Stimulated activated CD4-positive, alpha-beta T cell treated with anti-CD3 and anti-CD28 coated beads, TNF-alpha, amount 100 ng/mL, for 4 hours (primary cell): ENCODE data around the gene TICAM2.

Experiments used
- DNase-seq, 3 experiments: peaks; one replicate each; pipeline ENCODE4 v3.0.0-alpha.2; 2020; ENCODE audit warnings: low read depth in 3 of 3

Gene TICAM2

DNA sequence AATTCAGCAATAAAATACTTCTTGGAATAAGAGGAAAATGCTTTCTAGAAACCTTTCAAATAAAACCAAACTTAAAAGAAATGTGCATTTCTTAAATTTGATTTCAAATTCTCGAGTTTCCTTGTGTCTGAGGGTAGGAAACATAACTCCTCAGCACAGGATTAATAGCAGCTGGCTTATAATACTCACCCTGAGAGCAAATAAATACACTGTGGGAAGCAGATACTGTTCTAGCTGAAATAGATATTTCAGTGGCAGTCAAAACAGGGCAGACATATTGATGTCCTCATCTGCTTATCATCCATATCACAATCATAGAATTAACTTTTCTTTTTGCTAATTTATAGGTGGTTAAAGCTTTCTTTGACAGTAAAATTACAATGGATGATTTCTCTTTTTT lies 33.6 kb downstream of the TICAM2 start:
- DNase-seq = no peak

DNA sequence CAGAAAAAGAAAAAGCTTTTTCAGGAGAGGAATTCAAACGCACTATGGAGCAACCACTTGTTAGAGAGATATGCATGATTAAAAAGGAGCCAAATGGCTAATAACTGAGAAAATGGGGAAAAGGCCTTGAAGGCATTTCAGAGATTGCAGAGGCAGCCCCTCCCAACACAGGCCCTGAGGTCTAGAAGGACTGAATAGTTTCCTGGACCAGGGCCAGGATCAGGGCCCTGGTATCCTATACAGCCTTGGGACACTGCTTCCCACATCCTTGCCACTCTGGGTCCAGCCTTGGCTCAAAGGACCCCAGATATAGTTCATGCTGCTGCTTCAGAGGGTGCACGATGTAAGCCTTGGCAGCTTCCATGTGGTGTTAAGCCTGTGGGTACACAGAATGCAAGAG lies 37.0 kb downstream of the TICAM2 start:
- no peak for DNase-seq

DNA sequence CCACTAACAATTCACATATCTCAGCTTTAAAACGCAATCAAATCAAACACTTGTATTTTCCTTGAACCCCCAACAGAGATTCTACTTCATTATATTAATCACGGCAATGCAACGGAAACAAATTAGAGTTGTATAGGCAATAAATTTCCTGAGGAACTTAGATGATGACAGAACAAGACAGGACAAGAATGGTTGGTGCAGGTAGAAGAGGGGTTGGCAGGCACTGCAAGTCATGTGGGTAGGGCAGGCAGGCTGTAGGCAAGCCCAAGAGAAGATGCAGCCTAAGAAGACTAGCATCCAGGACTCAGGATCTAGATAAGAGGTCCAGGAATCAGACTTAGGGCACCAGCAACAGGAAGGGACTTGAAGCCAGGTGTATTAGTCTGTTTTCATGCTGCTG lies 41.1 kb downstream of the TICAM2 start:
- DNase-seq = no peak

DNA sequence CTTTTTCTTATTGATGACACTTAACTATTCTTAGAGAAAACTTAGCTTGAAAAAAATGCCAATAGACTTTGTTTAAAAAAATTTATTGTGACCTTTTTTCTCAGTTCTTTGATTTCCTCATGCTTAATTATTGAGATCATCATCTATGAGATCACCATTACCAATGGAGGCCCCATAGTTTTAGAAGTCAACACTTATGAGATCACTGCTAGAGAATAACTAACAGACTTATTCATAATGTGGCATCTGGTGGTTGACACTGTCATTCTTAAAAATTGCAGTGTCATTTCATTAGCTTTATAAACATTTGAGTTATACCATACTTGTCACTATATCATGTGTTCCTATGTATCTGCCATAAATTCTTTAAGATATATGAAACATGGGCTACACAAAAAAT lies 42.8 kb downstream of the TICAM2 start:
- no peak for DNase-seq

DNA sequence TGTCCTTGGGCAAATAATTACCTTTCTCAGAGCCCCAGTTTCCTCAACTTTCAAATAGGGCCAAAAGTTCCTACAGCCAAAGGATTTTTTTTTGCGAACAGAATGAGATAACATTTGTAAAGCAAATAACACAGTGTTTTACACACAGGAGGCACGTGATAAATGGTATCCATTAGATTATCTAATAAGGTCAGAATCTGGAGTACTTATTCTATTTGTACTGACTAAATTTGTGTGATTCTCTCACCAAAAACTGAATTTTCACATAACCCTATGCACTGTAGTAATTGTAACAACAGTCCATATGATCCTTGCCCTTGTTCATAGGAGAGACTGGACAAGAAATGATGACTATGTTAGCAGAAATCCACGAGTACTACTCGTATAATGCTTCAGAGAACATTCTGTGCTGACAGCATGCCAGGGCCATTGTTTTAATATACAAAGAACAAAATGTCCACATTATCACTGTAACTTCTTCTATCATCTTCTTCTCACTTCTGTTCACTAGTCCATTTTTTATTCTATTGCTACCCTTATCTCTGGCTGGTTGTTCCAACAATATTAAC lies 43.8 kb downstream of the TICAM2 start:
- no peak for DNase-seq

DNA sequence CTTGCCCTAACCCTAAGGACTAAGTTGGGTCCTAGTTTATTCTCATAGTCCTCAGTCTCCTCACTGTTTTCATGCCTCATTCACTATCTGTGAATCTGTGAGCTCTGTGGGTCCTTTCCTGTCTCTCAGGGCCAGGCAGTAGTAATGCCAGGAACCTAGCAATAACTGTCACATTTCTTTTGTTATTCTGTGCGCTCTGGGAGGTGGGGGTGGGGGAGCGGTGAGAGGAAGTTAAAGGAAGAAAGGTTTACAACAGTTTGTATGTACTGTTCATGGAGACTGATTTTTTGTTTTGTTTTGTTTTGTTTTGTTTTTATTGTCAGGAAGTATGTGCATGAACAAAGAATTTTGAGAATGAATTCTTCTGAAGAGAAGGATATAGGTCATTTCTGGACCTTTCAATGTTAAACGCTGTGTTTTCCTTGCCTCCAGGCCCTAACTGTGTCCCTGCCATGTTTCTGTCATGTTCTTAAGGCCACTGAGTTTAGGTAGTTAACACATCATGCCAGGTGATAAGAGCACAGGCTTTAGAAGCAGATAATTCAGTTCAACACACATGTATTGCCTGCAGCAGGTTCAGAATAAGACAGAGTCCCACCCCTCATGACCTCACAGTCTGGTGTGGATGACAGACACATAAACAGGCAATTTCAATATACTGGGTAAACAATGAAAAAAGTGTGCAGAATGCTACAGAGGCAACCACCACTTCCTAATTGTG lies 44.5 kb downstream of the TICAM2 start:
- no peak for DNase-seq

DNA sequence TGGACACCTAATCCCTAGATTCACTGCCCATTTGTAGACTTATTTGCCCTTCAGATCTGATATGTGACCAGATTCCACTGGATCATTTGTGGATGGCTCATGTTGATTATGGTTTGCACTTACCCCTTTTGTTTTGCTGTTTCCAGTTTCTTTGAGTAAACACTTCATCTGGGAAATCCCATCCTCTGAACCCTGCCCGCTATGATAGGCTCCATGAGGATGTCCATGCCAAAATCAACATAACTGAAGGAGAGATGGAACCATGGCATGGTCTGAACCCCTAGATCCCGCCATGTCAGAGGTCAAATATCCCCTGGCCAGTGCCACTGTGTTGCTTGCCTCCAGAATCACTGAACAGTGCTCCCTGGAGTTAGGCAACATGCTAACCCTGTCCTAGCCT lies 46.0 kb downstream of the TICAM2 start:
- DNase-seq = no peak

DNA sequence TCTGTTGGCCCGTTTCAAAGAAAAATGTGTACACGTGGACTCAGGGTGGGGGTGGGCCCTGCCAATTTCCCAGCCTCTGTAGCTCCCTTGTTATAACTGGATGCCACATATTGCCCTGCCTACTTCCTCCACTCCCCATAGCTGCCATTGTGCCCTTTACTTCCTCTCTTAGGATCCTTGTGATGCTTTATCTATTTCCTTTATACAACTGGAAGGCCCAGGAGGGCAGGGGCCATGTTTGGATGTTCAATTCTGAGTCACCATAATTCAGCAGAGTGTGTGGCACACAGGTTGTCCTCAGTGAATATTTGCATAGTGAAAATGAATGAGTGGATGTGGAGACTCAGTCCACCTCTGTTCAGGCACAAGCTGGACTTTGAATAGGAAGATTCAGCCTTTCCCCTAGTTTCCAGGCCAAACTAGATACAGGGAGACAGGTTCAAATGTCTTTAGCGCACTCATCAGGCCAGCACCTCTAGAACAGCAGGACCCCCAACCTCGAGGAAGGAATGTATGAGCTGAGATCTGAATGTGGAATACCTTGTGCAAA lies 47.1 kb downstream of the TICAM2 start:
- DNase-seq = no peak

DNA sequence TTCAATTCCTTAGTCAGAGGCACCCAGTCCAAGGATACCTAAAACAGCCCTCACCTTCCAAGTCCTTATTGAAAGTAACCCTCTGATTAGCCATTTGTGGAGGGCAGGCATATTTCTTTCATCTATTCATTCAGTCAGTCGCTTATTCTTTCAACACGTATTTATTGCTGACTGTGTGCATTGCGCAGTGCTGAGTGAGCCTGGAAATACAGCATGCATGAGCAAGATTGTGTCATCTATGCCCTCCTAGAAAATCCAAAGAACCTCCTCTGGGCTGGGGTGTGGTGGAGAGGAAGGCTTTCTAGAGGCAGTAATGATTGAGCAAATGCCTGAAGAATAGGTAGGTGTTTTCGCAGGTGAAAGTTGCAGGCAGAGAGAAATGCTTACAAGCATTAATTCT lies 49.2 kb downstream of the TICAM2 start:
- no peak for DNase-seq

DNA sequence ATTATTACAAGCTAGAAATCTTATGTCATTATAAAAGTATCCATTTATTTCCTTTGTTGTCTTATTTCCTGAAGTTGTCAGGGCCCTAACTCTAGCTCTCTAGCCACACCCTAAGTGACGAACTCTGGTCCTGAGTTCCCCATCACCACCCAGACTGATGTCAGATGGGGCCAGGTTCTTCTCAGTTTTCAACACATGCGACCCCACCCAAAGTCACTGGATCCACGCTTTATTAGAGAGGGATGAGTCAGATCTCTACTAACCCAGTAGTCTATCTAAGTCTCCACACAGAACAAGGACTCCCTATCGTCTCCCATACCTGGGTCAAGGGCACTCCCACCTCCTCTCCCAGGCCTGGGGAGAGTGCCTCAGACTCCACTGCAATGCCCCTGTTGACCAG lies 50.9 kb downstream of the TICAM2 start:
- DNase-seq = no peak

DNA sequence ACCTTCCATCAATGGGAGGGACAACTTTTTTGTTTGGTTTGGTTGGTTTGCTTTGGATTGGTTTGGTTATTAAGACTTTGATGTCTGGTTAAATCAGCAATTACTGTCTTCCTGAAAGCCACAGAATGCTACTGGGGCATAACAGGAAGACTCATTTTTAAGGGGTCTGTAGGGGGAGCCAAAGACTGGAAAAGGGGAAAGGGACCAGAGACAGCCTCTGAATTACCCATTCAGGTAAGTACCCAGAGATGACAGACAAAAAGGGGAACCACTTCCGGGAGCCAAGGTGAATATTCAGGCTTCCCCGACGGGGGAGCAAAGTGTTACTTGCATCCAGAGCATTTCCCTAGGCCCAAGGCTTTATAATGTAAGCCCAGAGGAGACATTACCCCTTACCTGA lies 53.1 kb downstream of the TICAM2 start:
- DNase-seq = no peak

DNA sequence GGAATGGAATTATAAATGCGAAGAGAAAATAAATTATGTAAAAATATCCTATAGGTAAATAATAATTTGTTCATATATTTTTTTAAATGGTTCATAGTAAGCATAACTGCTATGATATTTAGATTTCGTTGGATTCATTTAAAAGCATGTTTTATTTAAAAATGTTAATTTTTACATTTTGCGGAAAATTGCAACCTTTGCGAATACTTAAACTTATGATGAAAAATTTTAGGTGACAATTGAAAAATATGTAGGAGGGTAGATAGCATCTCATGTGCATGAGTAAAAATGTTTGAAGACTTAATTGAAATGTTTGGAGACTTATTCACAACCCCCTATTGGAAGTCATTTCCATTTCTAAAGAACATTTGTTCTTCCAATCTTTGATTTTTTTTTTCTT lies 53.6 kb downstream of the TICAM2 start:
- DNase-seq = no peak

DNA sequence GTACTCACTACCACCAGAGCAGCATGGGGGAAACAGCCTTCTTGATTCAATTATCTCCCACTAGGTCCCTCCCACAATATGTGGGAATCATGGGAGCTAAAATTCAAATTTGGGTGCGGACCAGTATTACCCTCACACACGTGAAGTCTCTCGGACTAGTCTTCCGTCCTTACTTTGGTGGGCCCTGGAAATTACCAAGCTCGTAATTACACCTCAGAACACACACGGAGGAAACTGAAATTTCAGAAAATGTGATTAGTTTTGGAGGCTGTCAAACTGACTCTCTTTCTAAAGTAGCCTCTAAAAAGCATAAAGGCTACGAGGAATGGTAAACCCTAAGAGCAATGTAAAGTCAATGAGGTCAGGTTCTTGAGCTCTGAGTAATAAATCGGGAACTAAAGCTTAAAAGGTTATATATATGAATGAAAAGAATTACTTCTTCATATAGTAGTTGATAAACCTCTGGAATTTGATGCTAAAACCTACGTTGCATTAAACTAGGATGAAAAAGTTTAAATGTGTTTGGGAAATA lies 56.9 kb downstream of the TICAM2 start:
- DNase-seq = no peak

DNA sequence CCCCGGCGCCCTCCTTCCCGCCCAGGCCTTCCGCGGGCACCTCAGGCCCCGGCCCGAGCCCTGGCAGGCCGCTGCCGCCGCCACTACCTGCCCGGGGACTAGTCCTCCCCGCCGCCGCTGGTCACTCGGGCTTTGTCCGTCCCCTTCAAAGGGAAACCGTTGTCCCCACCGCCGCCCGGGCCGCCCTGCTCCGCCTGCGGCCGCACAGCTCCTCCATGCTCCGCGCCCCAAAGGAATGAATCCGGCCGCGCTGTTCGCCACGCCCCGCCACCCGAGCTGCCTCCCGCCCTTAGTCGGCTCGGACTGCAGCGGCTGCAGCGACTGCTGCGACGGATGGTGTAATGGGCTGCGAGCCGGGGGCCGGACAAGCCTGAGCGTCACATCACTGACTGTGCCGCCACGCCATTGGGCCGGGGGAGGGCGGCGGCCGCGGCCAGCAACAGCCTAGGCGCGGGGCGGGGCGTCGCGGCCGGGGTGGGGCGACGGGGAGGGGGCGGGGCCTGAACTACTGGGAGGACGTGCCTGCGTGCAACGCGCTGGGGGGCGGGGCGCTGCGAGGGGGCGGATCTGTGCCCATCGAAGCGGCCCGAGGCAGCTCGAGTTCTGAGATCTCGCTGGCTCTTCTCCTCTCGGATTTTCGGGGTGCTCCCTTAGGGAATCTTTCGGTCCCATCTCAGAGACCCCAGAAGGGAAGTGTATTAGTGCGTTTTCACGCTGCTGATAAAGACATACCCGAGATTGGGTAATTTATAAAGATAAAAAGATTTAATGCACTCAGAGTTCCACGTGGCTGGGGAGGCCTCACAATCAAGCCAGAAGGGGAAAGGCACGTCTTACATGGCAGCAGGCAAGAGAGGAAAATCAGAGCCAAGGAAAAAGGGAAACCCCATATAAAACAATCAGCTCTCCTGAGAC lies 57.6 kb downstream of the TICAM2 start, which contains the start of gene FEM1C:
Gene FEM1C (minus strand): TSS at position 340 of the 915 bp plus-strand sequence. CDS start 1,282 bp downstream, outside the sequence.
- peak; percentile 96 to 99 (median 96) for DNase-seq

DNA sequence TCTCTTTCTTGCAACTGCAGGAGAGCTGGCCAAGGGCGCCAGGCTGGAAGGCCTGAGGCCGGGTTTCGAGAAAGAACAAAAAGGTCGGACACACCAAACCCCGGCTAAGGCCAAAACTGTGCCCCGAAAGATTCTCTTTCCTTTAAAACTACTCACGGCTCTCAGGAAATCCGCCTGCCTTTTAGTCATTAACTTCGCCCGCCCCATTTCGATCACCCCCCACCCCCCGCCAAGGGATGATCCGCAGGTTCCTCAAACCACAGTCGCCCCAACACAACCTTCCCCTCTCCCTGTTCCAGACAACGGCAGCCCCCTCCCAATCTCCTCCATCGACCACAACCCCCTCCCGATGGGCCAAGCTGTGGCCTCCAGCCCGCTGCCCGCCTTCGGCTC lies 58.2 kb downstream of the TICAM2 start:
- peak in 2 of 3 experiments; percentile 28 to 44 for DNase-seq

DNA sequence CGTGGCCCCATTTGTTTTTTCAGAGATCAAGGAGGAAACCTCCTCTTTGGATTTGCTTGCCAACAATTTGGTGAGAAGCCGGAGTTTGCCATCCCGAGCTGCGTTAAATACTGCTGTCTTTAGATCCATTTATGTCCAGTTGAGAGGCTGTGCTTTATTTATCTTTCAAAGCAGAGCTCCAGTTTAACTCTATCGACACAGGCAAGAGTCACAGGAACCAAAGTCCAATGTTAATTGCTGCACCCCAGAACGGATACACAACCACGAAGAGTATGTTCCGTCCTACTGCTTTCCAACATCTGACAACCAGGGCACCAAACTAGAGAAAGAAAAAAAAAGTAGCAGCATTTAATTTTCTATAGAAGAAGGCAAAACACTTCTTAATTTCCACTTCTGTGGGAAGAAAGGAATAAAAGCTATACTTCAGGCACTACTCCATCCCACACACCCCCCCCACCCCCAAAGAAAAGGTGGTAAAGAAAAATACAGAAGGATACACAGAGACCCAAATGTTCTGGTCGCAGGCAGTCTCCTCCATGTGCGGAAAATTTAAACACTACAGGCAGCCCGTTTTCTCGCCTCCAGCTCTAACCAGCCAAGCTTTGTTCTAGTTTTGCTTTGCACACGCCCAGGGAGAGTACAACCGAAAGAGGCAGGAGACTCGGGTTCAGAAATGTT lies 58.8 kb downstream of the TICAM2 start:
- peak in 1 of 3 experiments; percentile 23 for DNase-seq

DNA sequence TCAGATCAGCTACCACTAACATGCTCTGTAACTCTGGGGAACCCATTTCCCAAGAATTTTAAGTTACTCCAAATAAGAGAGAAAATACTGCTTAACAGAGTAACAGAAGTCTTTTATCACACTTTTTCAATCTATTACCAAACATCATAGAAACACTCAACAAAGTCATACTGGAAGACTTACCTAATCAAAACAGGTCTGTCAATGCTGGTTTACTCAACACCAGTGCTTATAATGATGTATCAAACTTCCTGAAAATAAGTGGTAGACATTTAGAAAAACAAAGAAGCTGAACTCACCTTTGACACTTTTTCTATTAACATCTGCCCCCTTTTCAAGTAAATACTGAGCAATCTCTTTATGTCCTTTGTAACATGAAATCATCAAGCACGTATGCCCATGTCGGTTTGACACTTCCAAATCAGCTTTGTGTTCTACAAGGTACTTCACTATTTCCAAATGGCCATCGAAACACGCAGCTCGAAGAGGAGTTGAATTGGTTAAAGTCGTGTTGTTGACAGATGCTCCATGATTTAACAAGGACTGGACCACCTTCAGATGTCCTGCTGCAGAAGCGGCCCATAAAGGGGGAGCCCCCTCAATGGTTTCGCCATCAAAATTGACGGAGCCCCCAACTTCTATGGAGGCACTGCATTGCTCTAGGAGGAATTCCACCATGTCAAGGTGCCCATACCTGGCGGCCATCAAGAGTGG lies 59.5 kb downstream of the TICAM2 start:
- no peak for DNase-seq

DNA sequence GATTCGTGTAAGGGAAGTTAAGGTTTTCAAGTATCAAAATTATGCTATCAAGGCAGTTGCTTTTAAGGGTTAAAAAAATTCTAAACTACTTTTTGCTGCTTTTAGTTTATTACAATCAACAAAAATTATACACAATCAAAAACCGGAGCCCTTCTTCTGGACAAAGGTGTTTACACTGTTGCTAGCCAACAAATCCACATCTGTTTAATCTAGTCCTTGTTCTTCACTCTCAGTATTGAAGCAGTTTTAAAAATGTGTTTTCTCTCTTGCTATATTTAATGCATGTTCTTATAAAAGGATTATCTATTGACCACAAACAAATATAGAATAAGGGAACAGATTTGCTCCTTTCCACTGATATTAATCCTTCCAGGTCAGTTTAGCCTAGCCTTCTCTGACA lies 60.2 kb downstream of the TICAM2 start:
- no peak for DNase-seq

DNA sequence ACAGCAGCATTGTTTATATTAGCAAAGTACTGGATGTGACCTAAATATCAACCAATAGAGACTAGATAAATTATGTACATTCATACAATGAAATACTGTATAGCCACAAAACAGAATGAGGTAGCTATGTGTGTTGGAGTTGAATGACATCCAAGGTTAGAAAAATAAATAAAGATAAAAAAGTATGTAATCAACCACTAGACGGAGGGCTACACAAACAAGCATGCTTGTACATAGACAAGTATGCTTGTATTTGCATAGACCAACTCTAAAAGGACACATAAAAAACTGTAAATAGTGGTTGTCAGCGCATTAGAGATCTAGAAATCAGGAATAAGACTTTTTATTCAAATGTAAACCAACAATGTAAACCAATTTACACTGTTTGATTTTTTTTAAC lies 60.7 kb downstream of the TICAM2 start:
- DNase-seq = no peak

DNA sequence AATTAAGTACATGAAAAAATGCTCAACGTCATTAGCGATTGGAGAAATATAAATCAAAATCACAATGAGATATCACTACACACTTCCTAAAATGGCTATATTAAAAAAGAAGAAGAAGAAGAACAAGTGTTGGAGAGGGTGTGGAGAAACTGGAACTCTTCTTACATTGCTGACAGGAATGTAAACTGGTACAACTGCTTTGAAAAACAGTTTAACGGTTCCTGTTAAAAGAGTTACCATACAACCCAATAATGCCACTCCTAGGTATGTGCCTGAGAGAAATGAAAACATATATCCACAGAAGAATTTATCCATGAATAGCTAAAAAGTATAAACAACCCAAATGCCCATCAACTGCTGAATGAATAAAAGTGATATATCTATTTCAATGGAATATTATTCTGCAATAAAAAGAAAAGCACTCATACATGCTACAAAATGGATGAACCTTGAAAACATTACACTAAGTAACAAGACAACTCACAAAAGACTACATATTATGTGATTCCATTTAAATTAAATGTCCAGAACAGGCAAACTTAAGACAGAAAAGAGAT lies 66.7 kb downstream of the TICAM2 start:
- no peak for DNase-seq

DNA sequence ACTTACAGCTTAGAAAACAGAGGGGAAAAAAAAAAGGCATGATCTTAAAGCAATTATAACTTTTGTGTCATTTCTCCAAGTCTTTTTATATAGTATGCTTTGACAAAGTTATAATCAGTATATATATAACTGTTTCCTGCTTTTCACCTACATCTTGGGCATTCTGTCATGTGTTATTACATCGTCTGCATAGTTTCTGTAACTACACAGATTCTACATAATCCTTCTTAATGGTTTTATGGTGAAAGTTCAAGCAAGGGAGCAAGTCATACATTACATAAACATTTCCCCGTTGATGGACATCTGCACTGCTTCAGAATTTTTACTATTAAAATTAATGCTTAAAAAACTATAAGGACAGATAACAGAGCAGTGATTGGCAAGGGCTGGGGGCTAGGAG lies 69.8 kb downstream of the TICAM2 start:
- DNase-seq = no peak
